Measurements from ENCODE around the gene LY6G6D.
A peak's percentile ranks its signal among the peaks of the same experiment; 100 is the strongest.

LY6G6D gene

DNA sequence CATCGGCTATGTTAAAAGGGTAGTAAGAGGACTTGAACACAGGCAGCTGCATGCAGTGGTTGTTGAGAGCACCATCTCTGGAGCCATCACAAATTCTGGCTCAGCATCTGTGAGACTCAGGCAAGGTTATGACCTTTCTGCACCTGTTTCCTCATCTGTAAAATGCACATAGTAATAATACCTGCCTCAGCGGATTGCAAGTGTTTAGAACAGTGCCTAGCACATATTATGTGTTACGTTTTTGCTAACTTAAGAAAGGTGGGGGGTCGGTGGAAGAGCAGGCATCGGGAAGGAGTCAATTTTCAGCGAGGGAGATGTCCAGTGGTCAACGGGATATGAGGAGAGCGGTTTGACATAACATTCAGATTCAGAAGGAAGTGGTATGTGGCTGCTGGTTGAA lies 37.2 kb upstream of the LY6G6D start:
- Histone ChIP-seq H3F3A (ENCODE audit: control insufficient read depth, insufficient read depth) (peaks cover 17% of the 10 kb centered on the region), H3K27ac (ENCODE audit: low read depth, low read length) (no peak overlapping the region), H3K4me1 (ENCODE audit: control insufficient read depth, low read length) (peaks cover 16% of the 10 kb centered on the region), H3K27me3 (ENCODE audit: control insufficient read depth, low read length) (peaks cover 26% of the 10 kb centered on the region), H3K36me3 (ENCODE audit: control insufficient read depth, low read length) (peaks cover 4% of the 10 kb centered on the region), H4K20me1 (ENCODE audit: control insufficient read depth, insufficient read depth, low read depth, low read length) (no peaks in the 10 kb centered on the region), H3K4me2 (ENCODE audit: low read length) (no peak overlapping the region), H3K4me3 (ENCODE audit: low read length) (no peak overlapping the region), H3K9me3 (ENCODE audit: control insufficient read depth, insufficient read depth, low read length) (no peaks in the 10 kb centered on the region), H3K79me2 (ENCODE audit: control insufficient read depth, low read length) (no peaks in the 10 kb centered on the region), H3K9me2 (replicated peaks; ENCODE audit: control insufficient read depth, low read length) (no peaks in the 10 kb centered on the region)
- TF ChIP-seq, protein P1, sequence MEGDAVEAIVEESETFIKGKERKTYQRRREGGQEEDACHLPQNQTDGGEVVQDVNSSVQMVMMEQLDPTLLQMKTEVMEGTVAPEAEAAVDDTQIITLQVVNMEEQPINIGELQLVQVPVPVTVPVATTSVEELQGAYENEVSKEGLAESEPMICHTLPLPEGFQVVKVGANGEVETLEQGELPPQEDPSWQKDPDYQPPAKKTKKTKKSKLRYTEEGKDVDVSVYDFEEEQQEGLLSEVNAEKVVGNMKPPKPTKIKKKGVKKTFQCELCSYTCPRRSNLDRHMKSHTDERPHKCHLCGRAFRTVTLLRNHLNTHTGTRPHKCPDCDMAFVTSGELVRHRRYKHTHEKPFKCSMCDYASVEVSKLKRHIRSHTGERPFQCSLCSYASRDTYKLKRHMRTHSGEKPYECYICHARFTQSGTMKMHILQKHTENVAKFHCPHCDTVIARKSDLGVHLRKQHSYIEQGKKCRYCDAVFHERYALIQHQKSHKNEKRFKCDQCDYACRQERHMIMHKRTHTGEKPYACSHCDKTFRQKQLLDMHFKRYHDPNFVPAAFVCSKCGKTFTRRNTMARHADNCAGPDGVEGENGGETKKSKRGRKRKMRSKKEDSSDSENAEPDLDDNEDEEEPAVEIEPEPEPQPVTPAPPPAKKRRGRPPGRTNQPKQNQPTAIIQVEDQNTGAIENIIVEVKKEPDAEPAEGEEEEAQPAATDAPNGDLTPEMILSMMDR (IDR thresholded peaks at IDR 0.05; ENCODE audit: low read depth, low read length, poor library complexity, severe bottlenecking): no peak
- no peak for TF ChIP-seq EZH2phosphoT487 (IDR thresholded peaks at IDR 0.05; ENCODE audit: borderline replicate concordance, low read length)

DNA sequence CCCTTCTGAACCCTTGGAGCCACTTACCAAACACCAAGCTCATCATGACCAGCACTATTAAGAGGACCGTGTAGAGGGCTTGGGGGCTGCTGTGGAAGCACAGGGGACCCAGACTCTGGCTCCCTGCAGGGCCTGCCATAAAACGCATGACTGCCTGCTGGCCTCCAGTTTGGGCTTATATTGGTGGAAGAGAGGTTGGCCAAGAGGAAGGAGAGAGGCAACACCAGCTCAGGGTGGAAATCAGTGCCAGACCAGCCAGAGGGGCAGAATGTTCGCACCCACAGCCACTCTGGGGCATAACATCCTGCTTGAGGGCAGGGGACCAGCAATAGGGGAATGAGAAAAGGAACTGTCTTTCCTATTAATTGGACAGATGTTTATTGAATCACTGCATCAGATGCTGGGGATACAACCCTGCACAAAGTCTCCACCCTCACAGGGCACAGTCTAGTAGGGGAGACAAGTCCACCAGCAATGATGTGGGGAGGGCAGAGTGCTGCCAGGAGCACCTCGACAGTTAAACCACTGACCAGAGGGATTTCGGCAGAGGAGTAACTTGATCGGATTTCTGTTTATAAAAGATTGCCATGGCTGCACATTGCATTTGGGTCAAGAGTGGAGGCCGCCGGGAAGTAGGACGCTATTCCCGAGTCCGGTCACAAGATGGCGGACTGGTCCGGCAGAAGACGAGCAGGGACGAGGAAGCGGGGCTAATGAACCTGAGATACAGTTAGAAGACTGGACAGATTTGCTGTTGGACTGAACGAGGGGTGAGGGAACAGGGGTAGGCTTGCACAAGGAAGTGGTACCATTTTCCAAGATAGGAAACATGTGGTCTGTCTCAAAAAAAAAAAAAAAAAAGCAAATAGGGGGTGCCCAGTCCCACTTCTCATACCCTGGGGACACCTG lies 34.7 kb upstream of the LY6G6D start, which contains the start of gene LY6G5C:
Gene LY6G5C, minus strand, starts transcription at position 842 of the 909 bp plus-strand sequence. Its CDS starts 694 bp downstream, at position 148.
- Histone ChIP-seq H3K4me3 (ENCODE audit: low read length) (peak within 1 kb of the TSS; percentile 62), H3K4me1 (ENCODE audit: control insufficient read depth, low read length) (peaks cover 16% of the 10 kb centered on the region), H3K9me3 (ENCODE audit: control insufficient read depth, insufficient read depth, low read length) (no peaks in the 10 kb centered on the region), H3K79me2 (ENCODE audit: control insufficient read depth, low read length) (no peaks in the 10 kb centered on the region), H3K9me2 (replicated peaks; ENCODE audit: control insufficient read depth, low read length) (no peaks in the 10 kb centered on the region), H3F3A (ENCODE audit: control insufficient read depth, insufficient read depth) (peaks cover 5% of the 10 kb centered on the region; the same call in 1 of the 2 replicates), H3K4me2 (ENCODE audit: low read length) (peak within 1 kb of the TSS; percentile 77), H3K27ac (ENCODE audit: low read depth, low read length) (no peak within 1 kb of the TSS), H3K36me3 (ENCODE audit: control insufficient read depth, low read length) (no peaks in the 10 kb centered on the region), H3K27me3 (ENCODE audit: control insufficient read depth, low read length) (peaks cover 26% of the 10 kb centered on the region), H4K20me1 (ENCODE audit: control insufficient read depth, insufficient read depth, low read depth, low read length) (no peaks in the 10 kb centered on the region)
- TF ChIP-seq, protein P1 (IDR thresholded peaks at IDR 0.05; ENCODE audit: low read depth, low read length, poor library complexity, severe bottlenecking): peak; percentile 61
- TF ChIP-seq EZH2phosphoT487 (IDR thresholded peaks at IDR 0.05; ENCODE audit: borderline replicate concordance, low read length): no peak

DNA sequence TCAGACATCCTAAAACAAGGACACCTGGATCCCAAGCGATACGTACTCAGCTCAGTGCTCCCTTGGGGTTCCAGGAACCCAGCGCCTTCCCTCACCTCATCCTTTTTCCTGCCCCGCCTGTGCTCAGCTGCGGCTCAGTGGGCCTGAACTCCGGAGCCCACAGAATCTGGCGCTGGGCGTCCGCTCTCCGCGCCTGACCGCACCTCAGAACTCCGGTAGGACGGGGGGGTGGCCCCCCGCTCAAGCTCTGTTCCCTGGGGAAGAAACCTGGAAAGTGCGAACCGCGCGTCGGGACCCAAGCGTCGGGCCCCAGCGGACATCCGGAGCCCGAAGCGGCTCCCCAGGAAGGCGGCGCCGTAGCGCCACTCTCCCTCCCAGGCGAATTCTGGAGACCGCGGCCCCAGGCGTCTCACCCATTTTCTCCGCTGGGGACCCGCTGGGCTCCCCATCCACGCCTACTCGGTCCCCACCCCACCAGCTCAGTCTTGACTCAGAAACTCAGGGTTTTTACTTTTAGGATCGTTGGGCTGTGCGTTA lies 33.9 kb upstream of the LY6G6D start:
- TF ChIP-seq, protein P1 (IDR thresholded peaks at IDR 0.05; ENCODE audit: low read depth, low read length, poor library complexity, severe bottlenecking): no peak
- no peak for TF ChIP-seq EZH2phosphoT487 (IDR thresholded peaks at IDR 0.05; ENCODE audit: borderline replicate concordance, low read length)
- Histone ChIP-seq H3K4me1 (ENCODE audit: control insufficient read depth, low read length) (peaks cover 16% of the 10 kb centered on the region), H3K27me3 (ENCODE audit: control insufficient read depth, low read length) (peaks cover 26% of the 10 kb centered on the region), H3K9me2 (replicated peaks; ENCODE audit: control insufficient read depth, low read length) (no peaks in the 10 kb centered on the region), H3K27ac (ENCODE audit: low read depth, low read length) (no peak overlapping the region), H3F3A (ENCODE audit: control insufficient read depth, insufficient read depth) (peaks cover 5% of the 10 kb centered on the region; the same call in 1 of the 2 replicates), H4K20me1 (ENCODE audit: control insufficient read depth, insufficient read depth, low read depth, low read length) (no peaks in the 10 kb centered on the region), H3K79me2 (ENCODE audit: control insufficient read depth, low read length) (no peaks in the 10 kb centered on the region), H3K4me2 (ENCODE audit: low read length) (peak overlapping the region; percentile 77), H3K9me3 (ENCODE audit: control insufficient read depth, insufficient read depth, low read length) (no peaks in the 10 kb centered on the region), H3K4me3 (ENCODE audit: low read length) (peak overlapping the region; percentile 62), H3K36me3 (ENCODE audit: control insufficient read depth, low read length) (no peaks in the 10 kb centered on the region)
